GM12892 (cell line): ENCODE results near the gene ASCL2.

Source experiments
- POLR2A ChIP-seq: IDR thresholded peaks from 2 replicates; pipeline ENCODE4 v1.6.1; 2011; ENCODE audit warnings: low read depth, low read length, control low read depth
- POLR2AphosphoS5 ChIP-seq: IDR thresholded peaks from 2 replicates; pipeline ENCODE4 v1.6.1; 2011; ENCODE audit warnings: low read depth, low read length, control low read depth

DNA sequence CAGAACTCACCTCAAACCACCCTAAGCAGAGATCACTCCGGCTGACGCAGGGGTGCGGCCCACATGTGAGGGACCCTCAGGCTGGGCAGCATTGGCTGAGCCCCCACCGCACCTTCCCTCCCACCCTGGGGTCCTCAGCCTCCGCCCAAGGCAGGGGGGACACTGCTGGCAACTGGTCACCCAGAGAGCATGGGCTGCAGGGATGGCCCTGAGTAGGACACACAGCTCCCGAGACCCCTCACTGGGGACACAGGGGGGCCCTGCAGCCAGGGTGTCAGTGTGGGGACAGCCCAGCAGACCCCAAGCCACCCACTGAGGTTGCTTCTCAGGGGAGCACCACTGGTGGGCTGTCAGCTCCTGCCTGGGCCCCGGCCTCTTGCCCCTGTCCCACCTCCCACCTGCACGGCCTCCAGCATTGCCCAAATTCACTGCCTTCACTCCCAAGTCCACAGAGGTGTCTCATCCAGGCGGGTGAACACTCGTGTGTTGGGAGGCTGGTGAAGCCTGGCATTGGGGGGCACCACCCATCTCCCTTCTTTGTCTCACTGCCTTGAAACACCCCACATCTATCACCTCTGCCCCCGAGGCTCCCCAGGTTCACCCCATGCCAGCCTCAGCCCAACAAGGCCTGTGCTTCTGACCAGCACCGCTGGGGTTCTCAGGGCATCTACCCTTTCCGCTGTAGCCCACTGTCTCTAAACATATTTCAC lies 26.7 kb upstream of the ASCL2 start:
- TF ChIP-seq POLR2A, result no peak
- TF ChIP-seq POLR2AphosphoS5, result no peak
